Breast epithelium (tissue), 3 donors: Measurements from ENCODE around the gene IL21R.

Source experiments
- CTCF ChIP-seq, 3 donors: fragments of 450-650 bp; IDR thresholded peaks; one replicate each; pipeline ENCODE4 v1.5.1; 2016 to 2017; ENCODE audit warnings: antibody characterized with exemption in 3 of 3, mild to moderate bottlenecking in 3 of 3, moderate library complexity in 3 of 3
- POLR2A ChIP-seq: fragments of 450-650 bp; IDR thresholded peaks from one replicate; pipeline ENCODE4 v1.6.1; 2016; ENCODE audit warnings: antibody characterized with exemption, mild to moderate bottlenecking, moderate library complexity
- POLR2AphosphoS5 ChIP-seq, 3 donors: sonication (generic); formaldehyde crosslinking; IDR thresholded peaks; one replicate each; pipeline ENCODE4 v1.6.1; 2017; ENCODE audit warnings: antibody characterized with exemption in 3 of 3

GRCh38 chr16:27399969-27400368 lies 2.0 kb upstream of the IL21R start:
- TF ChIP-seq CTCF (IDR thresholded peaks at IDR 0.05), result no peak
- no peak for TF ChIP-seq POLR2AphosphoS5 (IDR thresholded peaks at IDR 0.05)
- no peak for TF ChIP-seq POLR2A
